Glomerular endothelial cell (primary cell): Measurements from ENCODE around the gene TSPAN18. TPM values are rescaled to one million over a fixed set of nuclear protein-coding genes. Genes with fewer than 3 reads are reported as not detected.
"Not testable (repeated sequence)": the region's sequence is repeated elsewhere in the genome, so short reads cannot be mapped to it uniquely, and the experiment has no call there.

Experiments
- DNase-seq: peaks from one replicate; pipeline ENCODE4 v3.0.0-alpha.2; 2011; ENCODE audit warnings: low read depth, low spot score; ENCODE audit errors: extremely low read depth
- total RNA-seq: library from RNA; depleted of rRNA; stranded (reverse); fragments of >200 nt; gene quantifications from 2 replicates; pipeline ENCODE4 v1.2.3, GENCODE V29; 2015

TSPAN18 gene
- total RNA-seq, 1 donor from 2014 or later: 128 TPM

DNA sequence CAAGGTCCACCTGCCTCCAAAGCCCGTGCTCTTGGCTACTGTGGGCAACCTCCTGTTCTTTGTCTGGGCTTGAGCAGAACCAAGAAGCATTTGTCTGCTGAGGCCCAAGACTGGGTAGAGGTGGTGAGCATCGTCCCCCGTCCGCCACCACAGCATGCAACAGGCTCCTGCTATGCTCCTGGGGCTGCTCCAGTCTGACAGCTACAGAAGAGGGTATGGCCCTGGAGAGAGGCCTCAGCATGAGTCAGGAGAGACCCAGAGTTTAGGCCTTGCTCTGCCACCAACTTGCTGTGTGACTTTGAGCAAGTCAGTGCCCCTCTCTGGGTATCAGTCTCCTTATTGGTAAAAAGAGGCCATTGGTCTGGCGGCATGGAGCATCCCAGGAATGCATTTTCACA, 132.8 kb downstream of the TSPAN18 start:
- DNase-seq: no peak

DNA sequence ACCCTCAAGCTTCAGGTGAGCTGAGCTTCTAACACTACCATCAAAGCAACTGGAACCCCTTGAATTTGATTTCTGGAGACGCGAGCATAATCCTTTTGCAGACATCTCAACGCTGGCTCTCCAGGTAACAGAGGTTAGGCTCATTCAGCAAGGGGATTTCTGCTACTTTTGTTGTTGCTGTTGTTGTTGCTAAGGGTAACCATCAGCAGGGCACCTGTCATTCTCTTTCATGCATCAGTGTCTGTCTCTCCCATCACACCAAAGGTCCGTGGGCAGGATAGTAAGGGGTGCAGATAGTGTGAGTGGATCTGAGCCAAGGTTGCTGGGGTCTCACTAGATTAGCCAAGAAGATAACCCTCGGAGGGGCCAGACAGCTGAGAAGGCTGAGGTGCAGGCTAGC, 133.6 kb downstream of the TSPAN18 start:
- no peak for DNase-seq

DNA sequence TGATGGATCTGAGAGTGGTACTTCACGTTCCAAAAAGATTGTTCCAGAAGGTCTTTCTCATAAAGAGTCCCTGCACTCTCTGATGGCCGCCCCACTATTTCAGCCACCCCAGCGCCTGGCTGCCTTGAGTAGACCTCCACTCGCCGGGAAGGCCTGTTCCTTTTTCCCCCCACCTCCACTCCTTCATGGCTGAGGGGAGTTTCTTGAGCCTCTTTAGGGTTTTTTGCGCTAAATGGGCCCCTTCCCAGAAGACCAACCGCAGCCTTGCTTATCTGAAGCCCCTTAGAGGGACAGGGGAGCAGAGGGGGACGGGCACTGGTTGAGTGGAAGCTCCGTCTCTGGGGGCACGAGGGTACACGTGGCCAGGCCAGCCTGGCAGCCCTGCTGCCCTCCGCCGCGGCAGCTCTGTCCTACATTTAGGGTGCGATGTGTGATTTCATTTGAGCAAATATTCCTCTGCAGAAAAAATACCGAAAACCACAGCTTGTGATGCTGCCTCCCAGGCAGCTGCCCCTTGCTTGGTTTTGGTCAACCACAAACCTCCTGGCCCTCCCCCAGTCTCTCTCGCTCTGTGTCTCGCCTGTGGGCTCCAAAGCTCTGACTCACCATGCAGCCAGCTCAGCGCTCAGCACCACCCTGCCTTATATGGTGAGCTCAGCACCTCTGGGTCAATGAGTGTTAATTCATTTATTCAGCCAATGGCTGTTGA, 135.2 kb downstream of the TSPAN18 start:
- DNase-seq: peak; percentile 54

DNA sequence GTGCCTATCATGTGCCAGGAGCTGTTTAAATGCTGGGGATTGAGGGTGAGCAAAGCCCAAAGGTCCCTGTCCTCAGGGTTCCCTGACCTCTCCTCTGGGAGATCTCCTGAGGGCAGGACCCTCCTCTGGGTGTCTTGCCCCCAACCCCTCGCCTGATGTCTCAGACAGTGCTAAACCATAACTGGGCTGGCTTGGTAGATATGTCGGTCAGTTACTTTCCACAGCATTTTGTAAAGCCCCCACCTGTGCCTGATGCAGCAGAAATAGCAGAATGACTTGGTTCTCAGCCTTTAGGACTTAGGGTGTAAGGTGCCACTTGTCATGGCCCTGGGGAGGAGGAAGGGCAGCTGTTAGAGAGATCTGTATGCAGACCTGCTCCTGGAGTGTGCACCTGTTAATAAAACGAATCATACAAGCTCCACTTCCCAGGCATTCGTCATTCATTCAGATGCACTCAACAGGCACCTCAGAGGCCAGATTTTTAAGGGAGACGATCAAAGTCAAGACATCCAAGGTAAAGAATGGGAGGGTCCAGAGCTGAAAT, 135.9 kb downstream of the TSPAN18 start:
- no peak for DNase-seq

DNA sequence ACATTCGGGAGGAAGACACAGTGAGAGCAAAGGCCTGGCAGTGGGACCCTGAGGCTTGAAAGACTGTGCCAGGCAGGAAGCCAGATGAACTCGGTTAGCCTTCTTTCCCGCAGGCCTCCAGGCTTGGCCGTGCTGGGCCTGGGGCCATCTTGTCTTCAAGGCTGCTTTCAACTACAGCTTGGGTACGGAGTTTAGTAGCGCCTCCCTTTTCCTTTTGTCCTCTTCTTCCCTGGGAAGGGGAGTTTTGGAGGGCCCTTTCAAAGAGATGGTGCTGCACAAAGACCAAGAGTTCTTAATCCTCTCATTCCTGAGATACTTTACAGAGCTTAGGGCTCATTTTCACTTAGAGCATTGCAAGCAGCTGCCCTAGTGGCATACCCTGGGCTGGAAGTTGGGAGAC, 136.5 kb downstream of the TSPAN18 start:
- no peak for DNase-seq

DNA sequence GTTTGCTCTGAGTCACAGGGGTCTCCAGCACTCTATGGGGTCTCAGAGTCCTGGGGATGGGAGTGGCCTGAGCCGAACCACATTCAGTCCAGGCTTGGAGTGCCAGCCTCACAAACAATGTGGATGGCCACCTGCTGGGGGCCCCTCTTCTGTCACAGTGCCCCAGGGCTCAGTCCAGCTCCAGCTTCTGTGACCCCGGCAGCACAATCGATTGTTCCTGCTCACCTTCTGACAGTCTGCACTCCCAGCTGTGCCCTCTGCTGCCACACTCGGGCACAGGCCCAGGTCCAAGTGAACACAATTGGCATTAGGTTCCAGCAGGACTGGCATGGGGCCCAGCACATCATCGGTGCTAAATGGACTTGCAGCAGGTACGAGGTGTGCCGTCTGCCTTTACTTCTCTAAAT, 139.1 kb downstream of the TSPAN18 start:
- DNase-seq: no peak

DNA sequence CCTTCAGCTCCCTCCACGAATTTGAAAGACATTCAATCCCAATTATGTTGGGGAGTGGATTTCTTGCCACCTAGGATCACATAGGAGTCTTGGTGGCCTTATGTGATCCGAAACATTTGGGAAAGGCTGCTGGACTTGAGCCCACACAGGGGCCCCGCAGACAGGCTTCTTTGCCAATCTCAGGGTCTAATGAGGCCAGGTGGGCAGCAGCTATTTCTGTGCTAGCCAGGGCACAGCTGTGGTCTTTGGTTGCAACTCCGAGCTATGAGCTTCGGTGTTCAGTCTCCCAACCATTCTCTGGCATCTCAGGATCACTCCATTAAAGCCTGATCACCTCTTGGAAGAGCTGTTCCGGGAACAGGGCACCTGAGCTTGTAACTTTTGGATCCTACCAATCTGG, 139.5 kb downstream of the TSPAN18 start:
- no peak for DNase-seq

DNA sequence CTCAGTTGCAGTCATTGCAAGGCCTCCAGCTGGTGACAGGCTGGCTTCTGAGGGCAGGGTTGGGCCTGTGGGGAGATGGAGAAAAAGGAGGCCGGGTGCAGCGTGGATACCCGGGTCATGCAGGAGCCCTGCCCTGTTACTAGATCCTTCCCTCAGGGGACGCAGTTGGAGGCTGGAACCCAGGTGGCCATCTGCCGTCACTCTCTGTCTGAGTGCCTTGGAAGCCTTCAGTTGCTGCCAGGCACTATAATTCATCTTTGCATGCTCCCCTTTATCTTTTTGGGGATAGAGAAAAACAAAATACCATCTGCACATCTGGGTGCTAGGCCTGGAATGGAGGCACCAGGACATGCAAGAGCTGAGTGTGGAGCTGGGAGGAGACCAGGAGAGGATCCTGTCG, 141.3 kb downstream of the TSPAN18 start:
- DNase-seq: no peak

DNA sequence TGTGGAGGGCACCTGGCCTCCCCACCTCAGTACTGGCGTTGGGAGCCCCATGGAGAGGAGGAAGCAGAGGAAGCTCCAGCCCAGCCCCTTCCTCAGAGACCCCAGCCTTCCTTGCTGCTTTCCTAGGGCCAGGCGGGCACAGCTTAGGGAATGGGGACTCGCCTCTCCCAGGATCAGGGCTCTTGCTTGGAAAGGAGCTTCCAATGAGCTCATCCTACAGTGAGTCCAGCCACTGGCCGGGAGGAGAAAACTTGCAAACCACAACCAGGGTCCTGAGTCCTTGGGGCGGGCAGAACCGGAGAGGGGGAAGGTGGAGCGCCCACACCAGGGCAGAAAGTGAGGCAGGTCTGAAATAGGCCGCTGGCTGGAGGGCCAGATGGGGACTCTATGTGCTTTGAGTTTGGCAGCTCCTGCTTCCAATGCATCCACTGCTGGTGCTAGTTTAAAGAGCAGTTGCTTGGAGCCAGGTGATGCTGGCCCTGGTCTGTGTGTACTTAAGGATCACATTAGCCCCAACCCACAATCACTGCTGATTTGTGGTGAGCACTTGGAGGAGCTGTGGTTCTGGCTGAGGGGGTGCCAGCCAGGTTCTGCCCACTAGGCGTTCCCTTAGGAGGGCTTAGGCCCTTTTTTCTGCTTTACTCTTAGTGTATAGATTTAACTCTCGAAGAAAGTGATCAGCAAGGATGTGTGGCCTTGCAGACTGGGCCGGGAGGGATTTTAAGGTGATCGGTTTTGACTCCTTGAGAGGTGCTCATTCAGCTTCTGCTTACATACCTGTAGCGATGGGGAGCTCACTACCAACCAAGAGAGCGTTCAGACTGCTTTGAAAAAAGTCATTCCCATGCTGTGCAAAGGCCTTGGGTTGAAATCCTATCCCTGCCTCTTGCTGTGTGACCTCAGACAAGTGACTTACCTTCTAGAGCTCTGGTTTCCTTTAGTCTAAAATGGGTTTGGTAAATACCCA, 142.0 kb downstream of the TSPAN18 start:
- DNase-seq: no peak

DNA sequence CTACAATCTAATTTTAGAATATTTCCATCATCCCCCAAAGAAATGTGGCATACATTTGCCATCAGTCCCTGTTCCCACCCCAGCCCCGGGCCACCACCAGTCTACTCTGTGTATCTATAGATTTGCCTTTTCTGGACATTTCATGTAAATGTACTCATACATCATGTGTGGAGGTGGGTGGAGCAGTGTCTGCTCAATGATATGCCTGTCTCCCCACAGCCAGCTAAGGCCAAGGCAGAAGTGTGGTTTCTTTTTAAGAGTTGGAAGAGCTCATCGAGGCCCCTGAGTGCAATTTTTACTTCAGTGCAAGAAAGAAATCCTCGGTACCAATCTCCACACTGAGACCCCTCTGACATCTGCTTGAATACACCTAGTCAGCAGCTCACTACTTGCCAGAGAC, 143.4 kb downstream of the TSPAN18 start:
- DNase-seq: no peak

DNA sequence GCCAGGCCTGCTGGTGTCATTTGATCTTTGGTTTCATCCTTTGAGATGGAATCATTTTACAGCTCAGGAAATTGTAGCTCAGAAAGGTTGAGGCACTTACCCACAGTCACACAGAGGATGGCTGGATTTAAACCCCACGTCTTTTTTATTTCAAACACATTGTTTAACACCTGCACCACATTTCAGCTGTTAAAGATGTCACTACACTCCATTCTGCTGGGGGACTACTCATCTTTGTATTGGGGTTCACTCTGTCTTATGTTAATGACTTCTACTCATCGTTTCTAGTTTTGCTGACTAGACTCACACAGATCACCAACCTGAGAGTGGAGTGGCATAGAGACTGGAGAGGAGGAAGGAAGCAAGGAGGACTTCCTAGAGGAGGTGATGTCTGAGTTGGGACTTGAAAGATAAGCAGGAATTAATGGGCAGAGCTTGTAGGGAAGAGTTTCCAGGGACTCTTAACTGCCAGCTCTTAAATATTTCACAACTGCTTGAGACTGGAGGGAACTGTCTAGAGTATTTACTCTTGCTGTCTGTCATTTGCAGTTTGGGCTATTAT, 143.9 kb downstream of the TSPAN18 start:
- DNase-seq: no peak

DNA sequence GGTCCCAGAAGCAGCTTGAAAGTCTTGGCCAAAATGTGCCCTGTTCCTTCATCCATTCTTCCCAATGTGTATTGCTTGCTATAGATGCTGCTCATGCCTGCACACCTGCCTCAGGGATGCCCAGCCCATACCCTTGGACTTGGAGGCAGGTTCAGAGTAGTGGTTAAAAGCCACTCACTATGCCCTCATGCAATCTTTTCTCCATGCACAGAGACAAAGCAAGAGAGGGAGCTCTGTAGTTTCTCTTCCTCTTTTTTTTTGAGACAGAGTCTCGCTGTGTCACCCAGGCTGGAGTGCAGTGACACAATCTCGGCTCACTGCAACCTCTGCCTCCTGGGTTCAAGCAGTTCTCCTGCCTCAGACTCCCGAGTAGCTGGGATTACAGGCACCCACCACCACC, 144.9 kb downstream of the TSPAN18 start:
- not testable (repeated sequence) for DNase-seq

DNA sequence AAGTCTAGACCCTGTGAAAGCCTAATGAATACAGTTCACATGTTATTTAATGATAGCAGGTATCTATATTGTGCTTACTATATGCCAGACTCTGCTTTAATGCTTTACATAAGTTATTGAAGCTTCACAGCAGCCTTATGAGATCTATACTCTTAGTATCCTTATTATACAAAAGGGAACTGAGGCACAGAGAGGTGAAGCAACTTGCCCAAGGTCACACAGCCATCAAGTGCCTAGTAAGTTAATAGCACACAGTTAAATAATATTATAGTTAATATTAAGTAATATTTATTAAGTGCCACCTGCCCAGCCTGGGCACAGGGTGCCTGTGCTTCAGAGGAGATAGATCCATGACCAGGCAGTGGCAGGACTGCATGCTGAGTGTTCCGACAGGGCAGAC, 145.8 kb downstream of the TSPAN18 start:
- no peak for DNase-seq

DNA sequence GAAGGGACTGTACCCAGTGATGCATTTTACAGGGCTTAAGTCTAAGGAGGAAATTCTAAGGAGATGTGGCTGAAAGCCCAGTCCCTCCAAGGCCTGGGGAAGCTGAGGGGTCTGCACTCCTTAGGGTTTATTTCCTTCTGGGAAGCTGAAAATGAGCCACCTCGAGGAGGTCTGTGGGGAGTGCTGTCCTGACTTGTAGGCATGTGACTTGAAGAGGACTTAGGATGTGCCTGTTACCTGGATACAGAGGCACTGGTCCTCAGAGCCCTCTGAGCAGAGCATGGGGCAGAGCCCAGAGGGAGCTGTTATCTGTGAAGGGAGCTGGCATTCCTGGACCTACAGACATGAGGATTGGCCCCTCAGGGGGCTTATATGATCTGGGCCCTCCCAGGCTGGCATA, 146.8 kb downstream of the TSPAN18 start:
- DNase-seq: no peak

DNA sequence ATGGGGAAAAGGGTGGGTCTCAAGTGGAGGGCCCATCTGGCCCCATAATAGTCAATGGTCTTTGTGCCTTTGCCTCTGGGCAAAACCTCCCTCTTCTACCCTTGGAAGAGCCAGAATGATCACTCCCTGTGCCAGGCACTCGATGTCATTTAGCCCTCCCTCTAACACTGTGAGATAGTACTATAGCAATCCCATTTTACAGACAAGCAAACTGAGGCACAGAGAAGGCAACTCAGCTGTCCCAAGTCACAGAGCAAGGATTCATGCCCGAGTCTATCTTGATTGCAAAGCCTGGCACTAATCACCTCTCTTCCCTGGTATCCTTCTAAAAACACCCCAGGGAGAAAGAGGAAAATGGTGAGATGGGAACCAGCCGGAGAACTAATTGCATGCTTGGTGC, 147.5 kb downstream of the TSPAN18 start:
- DNase-seq: no peak

DNA sequence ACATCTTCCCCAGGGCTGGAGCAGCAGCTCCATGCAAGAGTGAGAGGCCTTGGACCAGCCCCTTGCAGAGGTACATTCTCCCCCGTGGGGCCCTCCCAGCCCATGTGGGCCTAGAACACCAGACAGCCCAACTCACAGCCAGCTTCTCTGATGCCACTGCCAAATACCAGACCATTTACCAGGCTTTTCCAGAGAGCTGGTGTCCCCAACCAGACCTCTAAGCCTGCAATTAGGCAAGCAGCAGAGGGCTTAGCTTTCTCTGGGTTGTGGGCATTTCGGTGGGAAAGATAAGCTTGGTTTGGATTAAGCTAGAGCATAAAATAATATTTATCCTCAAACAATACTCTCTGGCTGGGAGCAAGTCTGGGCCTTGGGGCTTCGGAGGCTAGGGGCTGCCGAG, 148.3 kb downstream of the TSPAN18 start:
- DNase-seq: no peak

DNA sequence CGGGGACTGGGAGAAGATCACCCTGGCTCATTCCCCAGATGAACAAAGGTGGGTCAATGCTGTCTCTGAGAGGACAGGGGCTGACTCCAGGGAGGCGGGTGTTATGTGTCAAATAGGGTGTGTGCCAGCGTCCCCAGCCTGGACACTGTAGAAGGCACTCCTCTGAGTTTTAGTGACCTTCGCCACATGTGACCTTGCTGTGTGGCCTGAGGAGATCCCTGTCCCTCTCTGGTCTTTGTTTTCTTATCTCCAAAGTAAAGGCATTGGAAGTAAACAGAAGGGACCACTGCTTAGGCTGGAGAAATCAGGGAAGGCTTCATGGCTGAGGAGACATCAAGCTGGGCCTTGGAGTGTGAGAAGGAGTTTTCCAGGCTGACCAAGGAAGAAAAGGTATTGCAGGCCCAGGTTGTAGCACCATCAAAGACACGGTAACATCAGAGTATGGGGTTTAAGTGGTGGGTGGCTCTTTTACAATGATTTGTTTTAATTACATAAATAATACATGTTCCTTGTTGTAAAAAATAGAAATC, 149.5 kb downstream of the TSPAN18 start:
- DNase-seq: no peak

DNA sequence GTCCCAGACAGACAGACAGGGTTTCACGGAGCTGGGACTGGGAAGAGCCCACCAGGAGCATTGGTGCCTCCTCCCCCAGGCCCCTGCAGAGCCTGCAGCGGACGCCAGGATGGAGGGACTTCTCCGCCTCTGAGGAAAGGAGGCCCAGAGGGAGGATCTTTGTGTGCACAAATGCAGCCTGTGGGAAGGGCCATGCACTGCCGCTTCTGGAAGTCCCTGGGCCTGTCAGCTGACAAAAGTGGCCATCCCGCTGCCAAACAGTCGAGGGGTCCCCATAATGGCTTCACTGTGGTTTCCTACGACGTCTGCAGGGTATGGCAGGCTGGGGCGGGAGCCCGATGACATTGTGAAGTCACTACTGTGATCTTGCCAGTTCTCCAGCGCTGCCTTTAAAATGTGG, 150.1 kb downstream of the TSPAN18 start:
- DNase-seq: no peak

DNA sequence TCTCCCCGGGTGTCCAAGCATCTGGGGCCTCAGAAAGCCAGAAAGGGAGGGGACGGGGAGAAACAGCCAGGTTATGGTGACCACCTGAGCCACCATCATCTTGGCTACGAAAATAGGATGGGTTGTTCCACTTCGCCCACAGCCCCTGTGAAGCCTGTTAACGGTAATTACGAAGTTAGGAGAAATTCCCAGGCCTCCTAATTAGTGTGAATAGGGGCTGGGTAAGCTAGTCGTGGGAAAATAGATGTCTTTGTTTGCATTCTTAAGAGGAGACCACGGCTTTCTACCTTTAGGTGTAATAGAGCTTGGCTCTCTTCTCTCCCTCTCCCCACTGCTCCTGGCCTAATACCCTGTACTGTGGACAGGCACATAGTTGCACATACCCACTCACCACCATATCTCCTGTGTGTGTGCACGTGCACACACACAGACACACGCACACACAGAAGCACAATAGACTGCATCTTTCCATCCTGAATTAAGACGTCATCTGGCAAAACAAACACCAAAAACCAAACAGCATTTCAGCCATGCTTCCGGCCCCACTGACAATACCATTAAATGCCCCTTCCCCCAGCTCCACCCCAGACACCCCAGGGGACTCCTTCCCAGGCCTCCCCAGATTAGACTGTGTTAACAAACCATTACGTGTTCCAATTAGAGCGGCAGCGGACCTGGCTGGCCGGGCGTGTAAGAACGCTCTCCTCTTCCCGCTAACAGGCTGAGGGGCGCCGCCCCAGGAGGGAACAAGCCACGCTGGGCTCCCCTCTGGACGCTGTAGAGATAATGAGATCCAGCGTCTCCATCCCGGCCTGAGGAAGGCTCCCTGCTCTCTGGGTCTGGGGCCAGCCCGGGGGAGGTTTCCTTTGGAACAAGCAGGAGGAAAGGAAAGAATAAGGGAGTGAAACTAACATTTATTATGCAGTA, 151.1 kb downstream of the TSPAN18 start:
- DNase-seq: no peak

DNA sequence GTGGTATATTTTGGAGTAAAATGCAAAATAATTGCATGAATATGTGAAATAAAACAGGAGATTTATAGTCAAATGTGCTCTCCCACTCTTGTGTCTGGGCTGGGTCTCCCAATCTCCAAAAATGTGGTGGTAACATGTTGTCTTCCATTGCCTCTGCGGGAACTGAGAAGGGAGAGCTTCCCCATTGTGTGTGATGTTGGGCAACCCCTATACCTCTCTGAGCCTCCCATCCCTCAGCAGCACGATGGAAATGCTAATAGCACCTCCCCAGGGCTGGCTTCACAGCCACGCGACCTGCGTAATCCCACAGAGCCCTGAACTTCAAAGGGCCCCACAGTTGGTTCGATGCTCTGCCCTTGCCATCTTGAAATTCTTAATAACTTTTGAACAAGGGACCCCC, 151.9 kb downstream of the TSPAN18 start:
- DNase-seq: no peak
